GOT3 (cell line): ENCODE data around the gene TIFAB.

ENCODE experiments used
- DNase-seq: peaks from one replicate; lab custom pipeline; 2025; ENCODE audit warnings: mixed read lengths; lab: John Stamatoyannopoulos, UW

Gene TIFAB

GRCh38 chr5:135442431-135443160 lies 9.6 kb downstream of the TIFAB start:
- no peak for DNase-seq

DNA sequence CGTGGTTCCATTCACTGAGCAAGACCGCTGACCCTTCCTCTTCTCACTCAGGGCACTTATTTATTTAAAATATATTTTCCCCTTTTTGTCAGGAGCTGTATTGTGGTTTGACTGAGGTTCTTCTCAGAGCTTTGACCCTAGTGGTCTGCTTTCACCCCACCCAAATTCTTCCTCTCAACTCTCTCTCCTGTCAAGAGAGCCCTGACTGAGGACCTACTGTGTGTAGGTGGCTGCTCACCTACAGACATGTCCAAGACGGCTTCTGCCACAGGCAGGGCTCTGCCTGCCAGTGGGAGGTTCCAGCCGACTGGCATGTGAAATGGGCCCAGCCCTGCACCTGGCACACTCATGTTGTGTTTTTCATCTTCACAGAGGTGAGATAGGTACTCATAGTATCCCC lies 10.2 kb downstream of the TIFAB start:
- DNase-seq: no peak

GRCh38 chr5:135441350-135441831 lies 10.8 kb downstream of the TIFAB start:
- DNase-seq: no peak

- DNase-seq: no peak
Measured at GRCh38 chr5:135440916-135441315, 11.2 kb downstream of the TIFAB start.

- no peak for DNase-seq
Measured at GRCh38 chr5:135439231-135440205, 12.6 kb downstream of the TIFAB start.

- no peak for DNase-seq
Measured at GRCh38 chr5:135438636-135439221, 13.4 kb downstream of the TIFAB start.

DNA sequence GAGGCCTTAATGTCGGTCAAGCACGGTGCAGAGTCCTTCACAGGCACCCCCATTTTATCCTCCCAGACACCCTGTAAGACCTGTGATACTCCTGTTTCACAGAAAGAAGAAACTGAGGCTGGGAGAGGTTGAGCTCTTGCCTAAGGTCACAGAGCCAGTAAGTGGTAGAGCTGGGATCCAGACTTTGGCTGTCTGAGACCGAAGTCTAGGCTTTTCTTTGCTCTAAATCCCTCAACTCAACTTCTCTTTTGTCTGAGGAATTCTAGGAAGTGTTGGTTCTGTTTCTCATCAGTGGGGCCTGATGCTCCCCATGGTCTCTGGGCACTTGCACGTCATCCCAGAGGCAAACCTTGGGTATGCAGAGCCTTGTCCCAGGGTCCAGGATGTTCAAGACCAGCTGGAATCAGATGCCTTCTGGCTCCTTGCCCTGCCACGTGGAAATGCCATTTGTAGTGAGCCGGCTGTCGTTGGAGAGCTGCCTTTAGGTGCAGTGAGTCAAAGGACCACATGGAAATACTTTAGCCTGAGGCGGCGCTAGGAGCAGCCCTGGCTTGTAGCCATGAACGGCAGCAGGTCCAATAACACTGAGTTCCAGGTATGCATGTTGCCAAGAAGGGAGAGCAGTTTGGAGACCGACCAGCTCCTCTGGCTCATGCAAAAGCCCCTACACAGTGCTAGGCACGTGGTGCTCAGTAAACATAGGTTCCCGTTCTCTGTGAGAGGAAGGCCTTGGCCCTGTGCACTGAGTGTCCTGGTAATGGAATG lies 14.2 kb downstream of the TIFAB start:
- peak; percentile 61 for DNase-seq

DNA sequence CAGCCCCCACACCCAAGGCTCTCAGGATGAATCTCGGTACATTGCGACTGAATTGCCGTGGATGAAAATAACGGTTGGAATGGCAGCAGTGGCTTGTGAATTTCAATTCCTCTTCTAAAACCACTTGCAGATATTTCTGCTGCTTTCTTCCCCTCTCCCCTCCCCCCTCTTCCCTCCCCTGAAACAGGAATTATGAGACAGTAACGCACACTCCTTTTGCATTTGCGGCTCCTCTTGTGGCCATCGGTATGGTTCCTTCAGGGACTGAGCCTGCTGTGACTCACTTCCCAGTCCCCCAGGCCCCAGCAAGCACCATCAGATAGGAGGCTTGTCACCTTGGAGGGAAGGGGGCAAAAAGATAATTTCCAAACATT lies 14.7 kb downstream of the TIFAB start:
- no peak for DNase-seq

- DNase-seq: no peak
Measured at GRCh38 chr5:135436951-135437418, 15.2 kb downstream of the TIFAB start.

GRCh38 chr5:135435467-135436330 lies 16.5 kb downstream of the TIFAB start:
- DNase-seq: no peak

- no peak for DNase-seq
Measured at GRCh38 chr5:135434591-135435466, 17.3 kb downstream of the TIFAB start.

- no peak for DNase-seq
Measured at GRCh38 chr5:135433681-135434426, 18.3 kb downstream of the TIFAB start.

GRCh38 chr5:135432113-135432512 lies 20.0 kb downstream of the TIFAB start:
- DNase-seq: no peak

DNA sequence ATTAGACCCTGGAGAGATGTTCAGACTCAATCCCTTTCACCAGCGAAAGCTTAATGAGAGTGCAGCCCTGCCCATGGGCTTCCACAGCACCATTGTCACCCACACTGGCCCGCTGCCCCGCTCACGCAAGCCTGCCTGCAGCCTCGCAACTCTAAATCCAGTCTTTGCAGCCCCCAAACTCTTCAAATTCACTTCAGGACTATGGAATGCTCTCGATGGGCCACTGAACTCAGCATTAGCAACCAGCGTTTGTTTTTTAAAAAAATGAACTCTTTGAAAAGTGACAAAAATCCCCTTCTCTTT lies 22.1 kb downstream of the TIFAB start:
- no peak for DNase-seq

DNA sequence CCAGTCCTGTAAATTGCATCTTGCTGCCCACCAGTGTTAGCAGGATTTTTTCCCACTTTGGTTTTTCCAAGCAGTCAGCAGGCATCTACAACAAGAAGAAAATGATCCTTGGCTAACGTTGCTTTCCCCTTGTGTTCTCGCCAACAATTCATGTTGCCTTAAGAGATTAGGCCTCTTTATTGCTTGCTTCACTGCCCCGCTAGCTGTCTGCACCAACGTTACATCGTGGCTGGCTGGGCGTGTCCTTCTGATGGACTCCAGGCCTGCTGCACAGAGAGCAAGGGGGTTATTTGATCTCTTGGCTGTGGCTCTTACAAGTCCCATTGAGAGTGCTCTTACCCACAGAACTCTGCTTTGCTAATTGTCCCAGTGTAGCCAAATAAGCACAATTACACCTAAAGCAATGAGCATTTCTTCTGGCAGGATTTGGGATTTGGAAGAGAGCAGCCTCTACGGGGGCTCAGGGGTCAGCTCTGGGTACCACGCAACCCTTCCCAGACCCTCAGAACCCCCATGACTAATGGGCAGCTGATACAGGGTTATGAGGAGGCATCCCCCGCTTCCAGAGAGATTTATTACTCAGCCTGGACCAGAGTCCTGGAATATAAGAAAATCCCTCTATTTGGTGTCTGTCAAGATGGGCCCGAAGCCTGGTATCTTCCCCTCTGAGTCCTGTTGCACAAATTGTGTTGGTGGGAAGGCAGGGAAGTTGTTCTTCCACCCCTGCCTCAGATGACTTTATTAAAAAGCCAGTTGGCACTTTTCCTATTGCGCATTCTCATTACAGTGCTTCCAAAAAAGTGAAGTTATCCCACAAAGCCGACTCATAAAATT lies 22.6 kb downstream of the TIFAB start:
- DNase-seq: no peak

DNA sequence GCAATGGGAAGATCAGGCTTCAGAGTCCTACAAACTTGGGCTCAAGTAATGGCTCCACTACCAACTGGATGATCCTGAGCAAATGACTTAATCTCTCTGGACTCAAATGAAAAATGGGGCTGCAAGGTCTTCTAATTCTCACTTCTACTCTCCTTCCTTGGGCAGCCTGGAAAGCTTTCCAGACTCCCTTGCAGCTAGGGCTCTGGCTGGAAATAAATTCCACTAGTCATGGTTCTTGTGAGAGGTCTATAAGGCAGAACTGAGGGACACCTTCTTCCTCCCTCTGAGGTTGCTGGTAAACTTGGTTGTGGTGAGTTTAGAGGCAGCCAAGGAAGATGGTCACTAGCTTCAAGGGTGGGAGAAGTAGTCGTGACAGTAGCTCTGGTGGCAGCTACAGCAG lies 23.6 kb downstream of the TIFAB start:
- DNase-seq: no peak

DNA sequence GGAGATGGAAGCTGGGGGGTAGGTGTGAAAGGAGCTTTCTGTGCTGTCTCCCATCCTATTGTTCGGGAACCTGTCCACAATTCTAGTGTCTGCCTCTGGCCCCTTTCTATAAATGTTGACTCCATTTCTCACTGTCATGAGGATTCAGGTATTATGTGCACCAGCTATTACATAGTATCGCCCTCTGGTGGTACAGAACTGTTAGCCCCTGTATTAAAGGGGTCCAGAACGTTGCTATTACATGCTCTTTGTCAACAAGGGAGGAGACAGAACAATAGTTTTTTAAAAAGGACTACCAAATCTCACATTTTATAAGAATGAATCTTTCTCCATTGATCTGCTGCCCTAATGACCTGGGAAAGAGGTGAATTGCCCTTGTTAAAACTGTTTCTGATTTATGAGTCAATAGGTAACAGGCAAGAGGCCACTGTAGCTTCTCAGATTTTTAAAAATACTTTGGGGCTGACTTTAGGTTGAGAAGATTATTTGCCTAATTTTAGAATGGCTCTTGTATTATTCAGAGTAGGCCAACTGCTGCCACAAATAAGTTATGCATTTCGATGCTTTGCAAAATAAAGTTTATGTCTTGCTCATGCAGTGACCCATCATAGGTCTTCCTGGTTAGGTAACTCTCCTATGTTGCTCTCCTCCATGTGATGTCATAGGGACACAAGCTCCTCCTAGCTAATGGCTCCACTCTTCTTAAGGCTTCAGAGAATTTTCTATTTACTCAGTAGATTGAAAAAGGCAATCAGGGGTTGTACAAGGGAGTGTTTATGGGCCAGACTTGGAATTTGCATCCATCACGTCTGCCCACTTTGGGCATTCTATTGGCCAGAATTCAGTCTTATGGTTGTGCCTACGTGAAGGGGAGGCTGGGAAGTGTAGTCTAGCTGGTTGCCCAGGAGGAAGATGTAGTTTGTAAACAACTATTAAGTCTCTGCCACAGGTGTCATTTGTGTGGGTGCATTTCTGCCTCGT lies 25.8 kb downstream of the TIFAB start:
- no peak for DNase-seq
